HG03139 (cell line): ENCODE measurements around the gene AREG.
A peak's percentile ranks its signal among the peaks of the same experiment; 100 is the strongest.

ENCODE experiments used
- ATAC-seq: cut with Tn5 transposase; IDR thresholded peaks from one replicate; pipeline ENCODE4 v1.9.1; 2021; ENCODE audit not compliant: unreplicated experiment

AREG gene

GRCh38 chr4:74431113-74431826 lies 13.7 kb upstream of the AREG start:
- peak; percentile 92 for ATAC-seq

GRCh38 chr4:74433043-74433442 lies 11.9 kb upstream of the AREG start:
- ATAC-seq, result no peak

GRCh38 chr4:74433541-74434172 lies 11.3 kb upstream of the AREG start:
- no peak for ATAC-seq

- ATAC-seq, result no peak
These were observed 9.6 kb upstream of the AREG start for GRCh38 chr4:74435296-74435695.

- no peak for ATAC-seq
These were observed 7.1 kb upstream of the AREG start for GRCh38 chr4:74437866-74438265.

- no peak for ATAC-seq
These were observed 6.3 kb upstream of the AREG start for GRCh38 chr4:74438661-74439060.

GRCh38 chr4:74439952-74440351 lies 5.0 kb upstream of the AREG start:
- ATAC-seq, result no peak

- no peak for ATAC-seq
These were observed 4.6 kb upstream of the AREG start for GRCh38 chr4:74440356-74440755.

GRCh38 chr4:74441744-74442143 lies 3.2 kb upstream of the AREG start:
- ATAC-seq, result no peak

GRCh38 chr4:74446193-74446868 lies 1.4 kb downstream of the AREG start:
- ATAC-seq, result no peak

- ATAC-seq, result no peak
These were observed 2.0 kb downstream of the AREG start for GRCh38 chr4:74446896-74447295.

- ATAC-seq, result no peak
These were observed 2.8 kb downstream of the AREG start for GRCh38 chr4:74447636-74448233.

- ATAC-seq, result no peak
These were observed 4.8 kb downstream of the AREG start for GRCh38 chr4:74449571-74450297.

GRCh38 chr4:74450298-74450683 lies 5.4 kb downstream of the AREG start:
- ATAC-seq, result no peak

- no peak for ATAC-seq
These were observed 6.3 kb downstream of the AREG start for GRCh38 chr4:74451214-74451661.

- ATAC-seq, result no peak
These were observed 8.2 kb downstream of the AREG start for GRCh38 chr4:74453037-74453635.

- ATAC-seq, result no peak
These were observed 9.2 kb downstream of the AREG start for GRCh38 chr4:74453829-74454742.

GRCh38 chr4:74455361-74456055 lies 10.6 kb downstream of the AREG start:
- ATAC-seq, result no peak
